ENCODE measurements around the gene KCNIP2.

- TF ChIP-seq POLR2A (IDR thresholded peaks at IDR 0.05) (no peak), CTCF (IDR thresholded peaks at IDR 0.05) (no peak)
These were observed 29.0 kb downstream of the KCNIP2 start for GRCh38 chr10:101814466-101815071.
